ENCODE data around the gene BCL2. TPM values are rescaled to one million over a fixed set of nuclear protein-coding genes. Genes with fewer than 3 reads are reported as not detected.

Gene BCL2
- total RNA-seq, 1 experiment from 2014 or later, result 1.3 TPM

DNA sequence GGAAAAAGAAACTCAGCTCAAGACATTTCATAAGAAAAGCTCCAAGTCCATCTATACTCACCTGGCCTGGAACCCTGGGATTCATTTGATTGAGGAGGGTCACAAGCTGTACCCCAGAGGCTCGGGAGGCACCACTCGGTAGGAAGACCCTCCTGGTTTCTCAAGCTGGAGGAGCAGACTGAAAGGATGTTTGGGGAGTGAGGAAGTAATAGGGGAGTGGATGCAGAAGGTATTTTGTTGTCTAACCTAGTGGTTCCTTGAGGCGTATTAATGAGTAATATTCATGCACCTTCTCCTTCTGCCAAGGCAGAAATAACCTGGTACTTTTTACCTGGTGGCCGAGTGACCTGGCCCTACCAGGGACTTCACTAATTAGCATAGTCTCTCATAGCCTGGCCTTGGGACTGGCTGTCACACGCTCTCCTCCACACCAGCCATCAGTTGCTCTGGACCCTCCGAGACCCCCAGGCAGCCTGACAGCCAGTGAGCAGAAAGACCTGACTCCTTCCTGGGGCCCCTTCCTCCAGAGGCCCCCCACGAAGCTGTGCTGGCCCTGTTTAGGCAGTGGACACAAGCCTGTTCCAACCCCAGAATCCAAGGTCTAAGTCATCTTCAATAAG, 161.4 kb downstream of the BCL2 start:
- Histone ChIP-seq H3K9ac (ENCODE audit: extremely low read depth, insufficient read length, low read length) (no peak overlapping the region), H2BK12ac (ENCODE audit: insufficient read length, low read depth, low read length) (no peak overlapping the region), H4K20me1 (ENCODE audit: control insufficient read depth, insufficient read depth, insufficient read length) (no peaks in the 10 kb centered on the region), H3K79me2 (ENCODE audit: insufficient read depth, low read length) (no peaks in the 10 kb centered on the region), H3K27ac (ENCODE audit: insufficient read length, low read depth, low read length) (no peak overlapping the region), H3K27me3 (ENCODE audit: insufficient read depth, low read length) (no peaks in the 10 kb centered on the region), H2AK5ac (ENCODE audit: insufficient read length, low read length) (no peak overlapping the region), H3K4me2 (ENCODE audit: insufficient read depth, insufficient read length, low read length) (no peak overlapping the region), H4K5ac (ENCODE audit: insufficient read length, low read depth, low read length) (no peak overlapping the region), H3T11ph (ENCODE audit: low read length) (no peak overlapping the region), H3K18ac (ENCODE audit: insufficient read length, low read depth, low read length) (no peak overlapping the region), H4K8ac (replicated peaks; ENCODE audit: insufficient read length, low read depth, low read length) (no peak overlapping the region), H3K4ac (ENCODE audit: low read depth, low read length) (no peak overlapping the region), H3K9me3 (ENCODE audit: control insufficient read depth, low read depth, low read length) (no peaks in the 10 kb centered on the region), H3K56ac (ENCODE audit: insufficient read length, low read depth, low read length) (no peak overlapping the region), H3K79me1 (ENCODE audit: insufficient read depth, low read depth, low read length, poor library complexity, severe bottlenecking) (no peaks in the 10 kb centered on the region), H2BK120ac (ENCODE audit: low read depth, low read length, poor library complexity, severe bottlenecking) (no peak overlapping the region), H3K23me2 (ENCODE audit: insufficient read length, low read depth, low read length, poor library complexity, severe bottlenecking) (no peaks in the 10 kb centered on the region), H3K4me1 (ENCODE audit: insufficient read depth, low read length) (no peaks in the 10 kb centered on the region), H4K91ac (ENCODE audit: insufficient read length, low read depth, low read length) (no peak overlapping the region), H3K23ac (ENCODE audit: insufficient read length, low read depth, low read length) (no peak overlapping the region), H2AFZ (ENCODE audit: low read length) (no peak overlapping the region), H2BK20ac (ENCODE audit: low read depth, low read length, poor library complexity, severe bottlenecking) (no peak overlapping the region), H2BK5ac (ENCODE audit: insufficient read length, low read length) (no peak overlapping the region), H2BK15ac (ENCODE audit: low read depth, low read length) (no peak overlapping the region), H3K14ac (ENCODE audit: insufficient read depth, low read length) (no peak overlapping the region; the same call in 1 of the 2 replicates)
- no peak overlapping the region; a peak in 1 of 7 replicates for H3K27ac Mint-ChIP-seq
- H3K4me3 Mint-ChIP-seq, result no peak overlapping the region
- H3K27me3 Mint-ChIP-seq (ENCODE audit: low read depth), result peaks cover 10% of the 10 kb centered on the region
- TF ChIP-seq, protein P1, sequence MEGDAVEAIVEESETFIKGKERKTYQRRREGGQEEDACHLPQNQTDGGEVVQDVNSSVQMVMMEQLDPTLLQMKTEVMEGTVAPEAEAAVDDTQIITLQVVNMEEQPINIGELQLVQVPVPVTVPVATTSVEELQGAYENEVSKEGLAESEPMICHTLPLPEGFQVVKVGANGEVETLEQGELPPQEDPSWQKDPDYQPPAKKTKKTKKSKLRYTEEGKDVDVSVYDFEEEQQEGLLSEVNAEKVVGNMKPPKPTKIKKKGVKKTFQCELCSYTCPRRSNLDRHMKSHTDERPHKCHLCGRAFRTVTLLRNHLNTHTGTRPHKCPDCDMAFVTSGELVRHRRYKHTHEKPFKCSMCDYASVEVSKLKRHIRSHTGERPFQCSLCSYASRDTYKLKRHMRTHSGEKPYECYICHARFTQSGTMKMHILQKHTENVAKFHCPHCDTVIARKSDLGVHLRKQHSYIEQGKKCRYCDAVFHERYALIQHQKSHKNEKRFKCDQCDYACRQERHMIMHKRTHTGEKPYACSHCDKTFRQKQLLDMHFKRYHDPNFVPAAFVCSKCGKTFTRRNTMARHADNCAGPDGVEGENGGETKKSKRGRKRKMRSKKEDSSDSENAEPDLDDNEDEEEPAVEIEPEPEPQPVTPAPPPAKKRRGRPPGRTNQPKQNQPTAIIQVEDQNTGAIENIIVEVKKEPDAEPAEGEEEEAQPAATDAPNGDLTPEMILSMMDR (conservative IDR thresholded peaks at IDR 0.05), result no peak
- H3K4me1 Mint-ChIP-seq, result peaks cover 4 to 23% of the 10 kb centered on the region in 2 experiments; a peak in 3 of 4 replicates
- WGBS (ENCODE audit: extremely low coverage, insufficient read length, low lambda C conversion rate), result no CpG with 5 or more reads among the region's 7 CpGs
- DNase-seq, result no peak
- no peaks in the 10 kb centered on the region for H3K9me3 Mint-ChIP-seq
- no peaks in the 10 kb centered on the region for H3K36me3 Mint-ChIP-seq (ENCODE audit: insufficient read depth in 1 of 3, low read depth in 3 of 3)

Data from H9 (cell line).